ENCODE results near the gene CEACAM6. TPM values are rescaled to one million over a fixed set of nuclear protein-coding genes. Genes with fewer than 3 reads are reported as not detected.

CEACAM6 gene
- total RNA-seq, 1 experiment from 2014 or later = 44.5 TPM

DNA sequence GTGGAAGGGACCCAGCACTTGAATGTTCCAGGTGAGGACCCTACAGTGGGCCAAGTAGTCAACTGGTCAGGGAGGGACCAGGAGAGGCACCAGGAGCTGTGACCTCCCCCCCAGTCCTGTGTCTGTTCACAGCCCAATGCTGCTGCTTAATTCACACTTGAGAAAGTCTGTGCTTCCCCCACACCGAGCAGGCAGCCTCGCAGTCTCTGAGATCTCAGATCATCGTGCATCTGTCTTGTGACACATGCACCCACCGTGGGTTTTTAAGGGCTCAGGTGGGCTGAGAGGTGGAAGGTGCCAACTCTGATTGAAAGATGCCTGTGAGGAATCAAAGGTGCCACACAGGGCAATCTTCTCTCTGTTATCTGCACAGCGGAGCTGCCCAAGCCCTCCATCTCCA lies 40.7 kb upstream of the CEACAM6 start:
- intact Hi-C loops (cut with micrococcal nuclease; ENCODE audit: unreplicated experiment) = no loop called here
- H3K4me1 Mint-ChIP-seq (ENCODE audit: low read depth, unreplicated experiment) = no peaks in the 10 kb centered on the region
- TF ChIP-seq, protein P1, sequence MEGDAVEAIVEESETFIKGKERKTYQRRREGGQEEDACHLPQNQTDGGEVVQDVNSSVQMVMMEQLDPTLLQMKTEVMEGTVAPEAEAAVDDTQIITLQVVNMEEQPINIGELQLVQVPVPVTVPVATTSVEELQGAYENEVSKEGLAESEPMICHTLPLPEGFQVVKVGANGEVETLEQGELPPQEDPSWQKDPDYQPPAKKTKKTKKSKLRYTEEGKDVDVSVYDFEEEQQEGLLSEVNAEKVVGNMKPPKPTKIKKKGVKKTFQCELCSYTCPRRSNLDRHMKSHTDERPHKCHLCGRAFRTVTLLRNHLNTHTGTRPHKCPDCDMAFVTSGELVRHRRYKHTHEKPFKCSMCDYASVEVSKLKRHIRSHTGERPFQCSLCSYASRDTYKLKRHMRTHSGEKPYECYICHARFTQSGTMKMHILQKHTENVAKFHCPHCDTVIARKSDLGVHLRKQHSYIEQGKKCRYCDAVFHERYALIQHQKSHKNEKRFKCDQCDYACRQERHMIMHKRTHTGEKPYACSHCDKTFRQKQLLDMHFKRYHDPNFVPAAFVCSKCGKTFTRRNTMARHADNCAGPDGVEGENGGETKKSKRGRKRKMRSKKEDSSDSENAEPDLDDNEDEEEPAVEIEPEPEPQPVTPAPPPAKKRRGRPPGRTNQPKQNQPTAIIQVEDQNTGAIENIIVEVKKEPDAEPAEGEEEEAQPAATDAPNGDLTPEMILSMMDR (IDR thresholded peaks at IDR 0.05; ENCODE audit: unreplicated experiment) = no peak
- peaks cover 96% of the 10 kb centered on the region for H3K27me3 Mint-ChIP-seq (ENCODE audit: unreplicated experiment)
- no peaks in the 10 kb centered on the region for H3K9me3 Mint-ChIP-seq (ENCODE audit: low read depth, unreplicated experiment)
- no TSS peak for BruUV-seq (replicated peaks)
- no peak for DNase-seq
- H3K27ac Mint-ChIP-seq (ENCODE audit: unreplicated experiment) = no peak overlapping the region
- CTCF ChIA-PET = interaction anchor here (2.7 kb wide), 1 partner anchor 8 kb away, joined by 13 read pairs; no protein-coding TSS in a partner anchor
- H3K36me3 Mint-ChIP-seq (ENCODE audit: insufficient read depth, unreplicated experiment) = no peaks in the 10 kb centered on the region
- H3K4me3 Mint-ChIP-seq (ENCODE audit: low read depth, unreplicated experiment) = no peak overlapping the region

DNA sequence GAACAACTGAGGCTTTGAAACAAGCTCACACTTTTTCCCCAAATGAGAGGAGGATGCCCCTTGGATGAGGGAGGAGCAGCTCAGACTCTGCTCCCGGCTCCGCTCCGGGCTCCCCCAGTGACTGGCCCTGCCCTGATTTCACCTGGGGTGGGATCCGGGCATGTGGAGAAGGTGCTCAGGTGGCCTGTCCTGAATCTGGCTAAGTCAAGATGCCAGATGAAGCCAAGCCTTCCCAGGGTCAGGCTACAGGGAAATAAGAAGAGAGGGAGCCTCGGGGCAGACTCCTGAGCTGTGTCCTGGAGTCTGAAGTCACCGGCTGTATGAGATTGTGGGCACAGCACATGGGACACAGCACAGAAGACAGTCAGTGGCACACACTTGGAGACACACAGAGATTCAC lies 36.6 kb upstream of the CEACAM6 start:
- intact Hi-C loops (cut with micrococcal nuclease; ENCODE audit: unreplicated experiment) = no loop called here
- Mint-ChIP-seq H3K9me3 (ENCODE audit: low read depth, unreplicated experiment) (no peaks in the 10 kb centered on the region), H3K27me3 (ENCODE audit: unreplicated experiment) (peaks cover 82% of the 10 kb centered on the region), H3K27ac (ENCODE audit: unreplicated experiment) (no peak overlapping the region), H3K4me1 (ENCODE audit: low read depth, unreplicated experiment) (no peaks in the 10 kb centered on the region), H3K36me3 (ENCODE audit: insufficient read depth, unreplicated experiment) (no peaks in the 10 kb centered on the region), H3K4me3 (ENCODE audit: low read depth, unreplicated experiment) (no peak overlapping the region)
- DNase-seq = no peak
- CTCF ChIA-PET = interaction anchor here (1.8 kb wide), 2 partner anchors 12 to 19 kb away, joined by 6 read pairs; no protein-coding TSS in a partner anchor
- no TSS peak for BruUV-seq (replicated peaks)
- TF ChIP-seq, protein P1 (IDR thresholded peaks at IDR 0.05; ENCODE audit: unreplicated experiment) = no peak

DNA sequence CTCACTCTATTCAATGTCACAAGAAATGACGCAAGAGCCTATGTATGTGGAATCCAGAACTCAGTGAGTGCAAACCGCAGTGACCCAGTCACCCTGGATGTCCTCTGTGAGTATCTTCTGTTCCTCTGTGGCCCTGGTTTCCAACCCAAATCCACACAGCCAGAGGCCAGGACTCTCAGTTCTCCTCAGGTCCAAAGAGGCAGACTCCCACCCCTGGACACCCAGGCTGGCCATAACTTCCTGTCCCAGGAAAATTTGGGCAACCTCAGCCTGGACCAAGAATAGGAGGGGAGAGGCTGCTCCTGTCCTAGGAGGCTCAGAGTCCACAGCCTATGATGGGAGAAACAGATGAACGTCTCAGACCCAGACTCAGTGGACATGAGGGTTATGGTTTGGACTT lies 35.2 kb upstream of the CEACAM6 start:
- H3K27ac Mint-ChIP-seq (ENCODE audit: unreplicated experiment) = no peak overlapping the region
- no peak overlapping the region for H3K4me3 Mint-ChIP-seq (ENCODE audit: low read depth, unreplicated experiment)
- H3K4me1 Mint-ChIP-seq (ENCODE audit: low read depth, unreplicated experiment) = no peaks in the 10 kb centered on the region
- CTCF ChIA-PET = no interaction called here
- no TSS peak for BruUV-seq (replicated peaks)
- intact Hi-C loops (cut with micrococcal nuclease; ENCODE audit: unreplicated experiment) = no loop called here
- TF ChIP-seq, protein P1 (IDR thresholded peaks at IDR 0.05; ENCODE audit: unreplicated experiment) = no peak
- DNase-seq = no peak
- no peaks in the 10 kb centered on the region for H3K9me3 Mint-ChIP-seq (ENCODE audit: low read depth, unreplicated experiment)
- peaks cover 69% of the 10 kb centered on the region for H3K27me3 Mint-ChIP-seq (ENCODE audit: unreplicated experiment)
- no peaks in the 10 kb centered on the region for H3K36me3 Mint-ChIP-seq (ENCODE audit: insufficient read depth, unreplicated experiment)

DNA sequence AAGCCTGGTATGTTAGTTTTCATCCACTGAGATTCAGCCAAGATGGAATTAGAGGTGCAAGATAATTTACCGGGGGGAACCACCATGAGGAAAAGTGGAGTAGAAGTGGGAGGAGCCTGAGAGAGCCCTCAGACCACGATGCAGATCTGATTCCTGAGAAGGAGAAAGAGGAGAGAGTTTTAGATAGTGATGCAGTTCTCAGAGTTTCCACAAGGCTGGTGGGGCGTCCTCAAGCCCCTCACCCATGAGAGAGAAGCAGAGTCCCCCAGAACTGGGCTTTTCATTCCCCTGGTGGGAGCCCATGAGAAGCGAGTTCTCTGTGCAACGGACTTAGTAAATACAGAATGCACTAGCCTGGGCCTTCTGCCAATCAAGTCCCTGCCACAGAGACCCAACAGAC lies 28.8 kb upstream of the CEACAM6 start:
- peaks cover 38% of the 10 kb centered on the region for H3K27me3 Mint-ChIP-seq (ENCODE audit: unreplicated experiment)
- CTCF ChIA-PET = interaction anchor here (1.3 kb wide), 1 partner anchor 9 kb away, joined by 6 read pairs; no protein-coding TSS in a partner anchor
- intact Hi-C loops (cut with micrococcal nuclease; ENCODE audit: unreplicated experiment) = no loop called here

More for the DNA sequence above, 28.8 kb upstream of the CEACAM6 start:
- TF ChIP-seq, protein P1 (IDR thresholded peaks at IDR 0.05; ENCODE audit: unreplicated experiment) = no peak
- Mint-ChIP-seq H3K9me3 (ENCODE audit: low read depth, unreplicated experiment) (no peaks in the 10 kb centered on the region), H3K4me1 (ENCODE audit: low read depth, unreplicated experiment) (no peaks in the 10 kb centered on the region), H3K36me3 (ENCODE audit: insufficient read depth, unreplicated experiment) (no peaks in the 10 kb centered on the region), H3K27ac (ENCODE audit: unreplicated experiment) (no peak overlapping the region), H3K4me3 (ENCODE audit: low read depth, unreplicated experiment) (no peak overlapping the region)
- no TSS peak for BruUV-seq (replicated peaks)
- no peak for DNase-seq

Data from Calu3 (cell line).